GM18499 (cell line): ENCODE results near the gene C19orf81.
"Not testable (repeated sequence)": the region's sequence is repeated elsewhere in the genome, so short reads cannot be mapped to it uniquely, and the experiment has no call there.

Experiments
- ATAC-seq: cut with Tn5 transposase; IDR thresholded peaks from one replicate; pipeline ENCODE4 v1.9.1; 2021; ENCODE audit warnings: moderate number of reproducible peaks; ENCODE audit not compliant: insufficient read depth, unreplicated experiment

The C19orf81 gene

DNA sequence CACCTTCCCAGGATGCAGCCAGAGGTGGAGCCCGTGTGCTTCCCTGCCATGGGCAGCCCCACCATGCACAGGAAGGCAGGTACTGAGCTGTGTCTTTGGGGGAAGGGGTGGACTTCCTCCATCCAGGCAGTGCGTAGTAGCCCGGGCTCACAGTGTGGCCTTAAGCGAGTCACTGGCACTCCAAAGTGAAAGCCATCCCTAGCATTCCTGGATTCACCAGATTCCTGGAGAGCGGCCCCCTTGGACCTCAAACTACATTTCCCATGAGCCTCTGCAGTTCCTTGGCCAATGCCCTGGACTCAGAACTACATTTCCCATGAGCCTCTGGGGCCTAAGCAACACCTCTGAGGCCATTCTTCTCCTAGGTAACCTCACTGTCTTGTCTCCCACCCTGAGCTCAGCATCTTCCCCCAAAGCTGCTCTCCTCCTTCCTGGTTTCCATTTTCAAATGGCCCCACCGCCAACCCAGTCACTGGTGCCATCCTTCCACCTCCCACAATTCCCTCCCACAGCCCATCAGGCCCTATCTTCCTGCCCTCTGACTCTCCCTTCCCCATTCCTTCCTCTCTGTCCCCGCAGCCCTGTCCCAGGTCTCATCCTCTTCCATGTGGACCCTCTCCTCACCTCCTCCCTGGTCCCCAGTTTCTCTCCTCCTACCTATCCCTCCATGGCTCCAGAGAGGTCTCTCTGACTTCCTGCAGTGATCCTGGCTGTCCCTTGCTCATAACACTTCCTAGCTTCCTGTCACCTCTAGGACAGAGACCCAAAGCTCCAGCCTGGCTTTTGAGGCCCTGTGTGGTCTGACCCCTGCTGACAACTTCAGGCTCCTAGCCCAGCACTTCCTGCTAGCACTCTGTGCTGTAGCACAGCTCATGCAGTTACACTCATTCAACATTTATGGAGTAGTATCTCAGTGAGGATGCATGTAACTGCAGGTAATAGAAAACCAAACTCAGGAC lies at the start of gene C19orf81:
C19orf81 (plus strand) TSS at position 13 of the 959 bp plus-strand sequence; CDS start at position 13, 0 bp downstream.
- ATAC-seq = no peak

DNA sequence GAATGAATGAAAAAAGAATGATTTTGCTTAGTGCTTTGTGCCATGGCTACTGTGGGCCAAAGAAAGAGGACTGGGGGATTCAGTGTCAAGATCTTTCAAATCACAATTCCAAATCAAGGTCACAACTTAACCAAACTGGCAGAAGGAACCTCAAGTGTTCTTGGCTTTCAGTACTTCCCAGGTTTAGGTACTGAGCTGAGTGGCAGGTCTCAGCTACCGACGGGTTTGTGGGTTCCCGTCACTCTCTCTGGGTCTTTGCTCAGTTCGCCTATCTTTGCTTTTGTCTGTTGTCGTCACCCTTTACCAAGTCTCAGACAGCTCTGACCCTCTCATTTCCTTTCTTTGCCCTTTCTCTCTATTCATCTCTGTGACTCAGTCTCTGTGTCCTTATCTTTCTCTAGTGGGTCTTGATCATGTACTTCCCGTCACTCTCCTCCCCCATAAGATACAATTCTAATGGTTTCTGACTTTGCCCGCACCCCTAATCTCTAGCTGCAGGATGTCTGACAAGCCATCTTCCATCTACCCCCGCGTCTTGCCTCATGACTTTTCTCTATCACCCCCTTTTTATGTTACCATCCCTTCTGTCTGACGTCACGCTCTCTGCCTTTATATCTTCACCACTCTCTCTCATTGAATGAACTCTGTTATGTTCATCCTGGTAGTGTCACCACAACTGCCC lies 47.7 kb upstream of the C19orf81 start:
- no peak for ATAC-seq

DNA sequence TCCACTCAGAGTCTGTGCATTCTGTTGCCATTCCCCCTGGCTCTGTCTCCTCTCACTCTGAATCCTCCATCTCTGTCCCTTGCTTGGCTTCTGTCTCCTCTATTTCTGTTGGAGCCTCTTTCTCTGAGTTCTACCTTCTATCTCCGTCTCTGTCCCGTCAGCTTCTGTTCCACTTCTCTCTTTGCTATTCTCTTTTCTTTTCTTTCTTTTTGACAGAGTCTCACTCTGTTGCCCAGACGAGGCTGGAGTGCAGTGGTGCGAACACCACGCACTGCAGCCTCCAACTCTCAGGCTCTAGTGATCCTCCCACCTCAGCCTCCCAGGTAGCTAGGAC lies 47.2 kb upstream of the C19orf81 start:
- ATAC-seq = no peak

DNA sequence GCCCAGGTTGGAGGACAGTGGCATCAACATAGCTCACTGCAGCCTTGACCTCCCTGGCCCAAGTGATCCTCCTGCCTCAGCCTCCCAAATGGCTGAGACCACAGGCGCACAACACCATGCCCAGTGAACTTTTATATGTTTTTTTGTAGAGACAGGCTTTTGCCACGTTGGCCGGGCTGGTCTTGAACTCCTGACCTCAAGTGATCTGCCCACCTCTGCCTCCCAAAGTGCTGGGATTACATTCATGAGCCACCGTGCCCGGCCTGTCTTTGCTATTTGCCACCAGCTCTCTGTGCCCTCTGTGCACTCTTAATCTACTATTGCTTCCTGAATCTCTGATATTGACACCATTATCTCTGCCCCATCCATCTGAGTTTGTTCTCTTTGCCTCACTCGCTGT lies 46.7 kb upstream of the C19orf81 start:
- ATAC-seq = no peak

DNA sequence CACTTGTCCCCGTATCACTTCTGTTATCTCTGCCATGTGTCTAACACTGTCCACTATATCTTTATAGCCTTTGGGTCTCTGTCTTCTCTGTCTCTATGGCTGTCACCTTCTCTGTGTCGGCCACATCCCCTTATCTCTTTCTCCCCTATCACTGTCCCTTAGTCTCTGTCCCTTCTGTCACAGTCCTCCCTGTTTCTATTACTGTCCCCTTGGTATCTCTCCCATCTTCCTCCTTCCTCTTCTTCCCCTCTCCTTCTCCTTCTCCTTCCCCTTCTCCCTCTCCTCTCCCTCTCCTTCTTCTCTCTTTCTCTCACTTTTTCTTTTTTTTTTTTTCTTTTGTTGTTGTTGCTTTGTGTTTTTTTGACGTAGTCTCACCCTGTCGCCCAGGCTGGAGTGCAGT lies 46.3 kb upstream of the C19orf81 start:
- ATAC-seq = no peak

DNA sequence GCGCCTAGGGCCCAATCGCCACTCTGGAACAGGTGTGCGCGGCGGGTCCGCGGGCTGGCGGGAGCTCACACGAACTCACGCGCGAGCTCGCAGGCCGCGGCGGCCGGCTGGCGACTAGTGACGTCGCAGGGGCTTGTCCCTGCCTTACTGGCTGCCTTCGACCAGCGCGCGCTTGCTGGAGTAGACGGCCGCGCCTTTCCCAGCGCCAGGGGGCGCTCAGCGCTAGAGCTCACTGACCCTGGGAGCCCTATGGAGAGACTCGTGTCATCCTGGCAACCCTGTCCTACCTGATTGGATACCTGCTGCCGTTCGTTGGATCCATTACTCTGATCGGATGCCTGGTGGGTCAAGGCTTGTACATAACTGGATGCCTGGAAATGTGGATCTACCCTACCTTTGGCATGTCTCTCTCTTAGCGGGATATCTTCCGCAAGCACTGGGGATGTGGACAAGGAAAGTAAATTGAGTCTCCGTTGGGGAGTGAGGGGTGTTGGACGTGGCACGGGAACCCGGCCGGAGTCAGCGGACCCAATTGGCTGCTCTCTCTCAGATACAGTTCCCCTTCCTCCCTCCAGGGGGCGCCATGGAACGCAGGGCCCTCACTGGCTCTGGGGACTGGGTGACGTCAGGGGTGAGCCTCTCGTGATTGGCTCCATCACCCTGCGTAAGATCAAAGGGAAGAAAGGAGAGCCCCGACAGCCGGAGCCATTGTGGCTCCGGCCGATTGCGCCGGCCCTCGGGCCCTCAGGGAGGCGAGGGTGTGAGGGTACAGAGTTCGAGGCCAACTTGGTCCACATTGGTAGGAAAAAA lies 44.8 kb upstream of the C19orf81 start:
- ATAC-seq = not testable (repeated sequence)

DNA sequence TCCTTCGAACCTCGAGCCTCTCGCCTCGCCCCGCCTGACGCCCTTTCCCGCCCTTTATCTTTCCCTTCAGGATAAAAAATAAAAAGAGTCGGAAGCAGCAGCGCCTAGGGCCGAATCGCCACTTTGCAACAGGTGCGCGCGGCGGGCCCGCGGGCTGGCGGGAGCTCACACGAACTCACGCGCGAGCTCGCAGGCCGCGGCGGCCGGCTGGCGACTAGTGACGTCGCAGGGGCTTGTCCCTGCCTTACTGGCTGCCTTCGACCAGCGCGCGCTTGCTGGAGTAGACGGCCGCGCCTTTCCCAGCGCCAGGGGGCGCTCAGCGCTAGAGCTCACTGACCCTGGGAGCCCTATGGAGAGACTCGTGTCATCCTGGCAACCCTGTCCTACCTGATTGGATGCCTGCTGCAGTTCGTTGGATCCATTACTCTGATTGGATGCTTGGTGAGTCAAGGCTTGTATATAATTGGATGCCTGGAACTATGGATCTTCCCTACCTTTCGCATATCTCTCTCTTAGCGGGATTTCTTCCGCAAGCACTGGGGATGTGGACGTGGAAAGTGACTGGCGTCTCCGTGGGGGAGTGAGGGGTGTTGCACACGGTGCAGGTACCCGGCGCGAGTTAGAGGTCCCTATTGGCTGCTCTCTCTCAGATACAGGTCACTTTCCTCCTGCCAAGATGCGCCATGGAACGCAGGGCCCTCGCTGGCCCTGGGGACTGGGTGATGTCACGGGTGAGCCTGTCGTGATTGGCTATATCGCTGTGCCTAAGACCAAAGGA lies 43.0 kb upstream of the C19orf81 start:
- ATAC-seq = not testable (repeated sequence)

DNA sequence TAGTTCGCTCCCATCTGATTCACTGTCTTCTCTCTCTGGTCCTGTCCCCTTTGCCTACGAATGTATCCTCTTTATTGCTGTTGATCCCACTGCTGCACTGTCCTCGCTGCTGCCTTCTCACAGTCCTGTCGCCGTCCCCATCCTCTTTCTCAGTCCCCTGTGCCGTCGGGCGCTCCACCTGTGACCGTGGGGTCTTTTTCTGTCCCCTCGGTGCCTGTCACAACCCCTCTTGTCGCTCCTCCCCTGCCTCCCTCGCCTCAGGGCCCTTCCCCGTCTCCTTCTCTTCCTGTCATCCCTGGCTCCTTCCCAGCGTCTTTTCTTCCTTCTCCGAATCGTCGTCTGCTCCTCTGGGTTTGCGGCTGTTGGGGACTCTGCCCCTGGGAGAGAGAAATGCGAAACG lies 41.9 kb upstream of the C19orf81 start:
- ATAC-seq = no peak

DNA sequence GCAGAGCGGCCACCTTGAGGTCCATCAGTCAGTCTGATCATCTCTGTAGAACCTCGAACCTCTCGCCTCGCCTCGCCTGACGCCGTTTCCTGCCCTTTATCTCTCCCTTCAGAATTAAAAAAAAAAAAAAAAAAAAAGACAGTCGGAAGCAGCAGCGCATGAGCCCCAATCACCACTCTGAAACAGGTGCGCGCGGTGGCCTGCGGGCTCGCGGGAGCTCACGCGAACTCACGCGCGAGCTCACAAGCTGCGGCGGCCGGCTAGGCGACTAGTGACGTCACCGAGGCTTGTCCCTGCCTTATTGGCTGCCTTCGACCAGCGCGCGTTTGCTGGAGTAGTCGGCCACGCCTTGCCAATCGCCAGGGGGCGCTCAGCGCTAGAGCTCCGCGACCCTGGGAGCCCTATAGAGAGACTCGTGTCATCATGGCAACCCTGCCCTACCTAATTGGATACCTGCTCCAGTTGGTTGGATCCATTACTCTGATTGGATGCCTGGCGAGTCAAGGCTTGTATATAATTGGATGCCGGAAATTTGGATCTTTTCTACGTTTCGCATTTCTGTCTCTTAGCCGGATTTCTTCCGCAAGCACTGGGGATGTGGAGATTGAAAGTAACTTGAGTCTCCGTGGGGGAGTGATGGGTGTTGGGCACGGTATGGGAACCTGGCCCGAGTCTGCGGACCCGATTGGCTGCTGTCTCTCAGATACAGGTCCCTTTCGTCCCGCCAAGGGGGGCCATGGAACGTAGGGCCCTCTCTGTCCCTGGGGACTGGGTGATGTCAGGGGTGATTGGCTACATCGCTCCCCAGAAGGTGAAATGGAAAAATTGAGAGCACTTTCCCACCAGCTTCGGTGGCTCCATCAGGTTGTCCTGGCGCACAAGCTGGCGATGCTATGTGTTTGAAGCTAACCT lies 41.1 kb upstream of the C19orf81 start:
- ATAC-seq = no peak

DNA sequence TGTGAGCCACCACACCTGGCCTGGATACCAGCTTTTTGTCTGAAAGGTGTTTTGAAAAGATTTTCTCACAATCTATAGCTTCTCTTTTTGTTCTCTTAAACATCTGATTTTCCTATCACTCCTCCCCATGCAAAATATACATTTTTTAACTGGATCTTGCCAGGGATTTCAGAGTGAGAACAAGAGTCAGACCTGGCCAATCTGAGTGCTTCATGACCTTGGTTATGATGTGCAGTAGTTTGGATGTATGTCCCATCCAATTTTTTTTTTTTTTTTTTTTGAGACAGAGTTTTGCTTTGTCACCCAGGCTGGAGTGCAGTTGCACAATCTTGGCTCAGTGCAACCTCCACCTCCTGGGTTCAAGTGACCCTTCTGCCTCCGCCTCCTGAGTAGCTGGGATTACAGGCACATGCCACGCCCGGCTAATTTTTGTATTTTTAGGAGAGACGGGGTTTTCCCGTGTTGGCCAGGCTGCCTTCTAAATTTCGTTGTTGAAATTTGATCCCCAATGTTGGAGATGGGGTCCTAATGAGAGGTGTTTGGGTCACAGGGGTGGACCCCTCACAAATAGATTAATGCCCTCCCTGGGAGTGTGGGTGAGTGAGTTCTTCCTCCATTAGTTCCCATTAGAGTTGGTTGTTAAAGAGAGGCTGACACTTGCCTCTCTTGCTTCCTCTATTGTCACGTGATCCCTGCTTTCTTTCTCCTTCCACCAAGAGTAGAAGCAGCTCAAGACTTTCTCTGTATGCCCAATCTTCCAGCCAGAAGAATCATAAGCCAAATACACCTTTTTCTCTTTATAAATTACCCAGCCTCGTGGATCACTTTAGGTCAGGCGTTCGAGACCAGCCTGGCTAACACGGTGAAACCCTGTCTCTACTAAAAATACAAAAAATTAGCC lies 36.5 kb upstream of the C19orf81 start:
- not testable (repeated sequence) for ATAC-seq

DNA sequence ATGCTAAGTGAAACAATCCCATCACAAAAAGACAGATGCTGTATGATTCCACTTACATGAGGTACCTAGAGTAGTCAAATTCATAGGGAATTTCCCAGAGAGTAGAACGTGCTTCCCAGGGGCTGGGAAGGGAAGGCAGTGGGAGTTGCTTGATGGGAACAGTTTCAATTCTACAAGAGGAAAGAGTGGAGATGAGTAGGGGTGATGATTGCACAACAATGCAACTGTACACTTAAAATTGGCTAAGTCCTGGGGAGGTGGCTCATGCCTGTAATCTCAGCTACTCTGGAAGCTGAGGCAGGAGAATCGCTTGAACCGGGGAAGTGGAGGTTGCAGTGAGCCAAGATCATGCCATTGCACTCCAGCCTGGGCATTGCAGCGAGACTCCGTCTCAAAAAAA lies 30.9 kb upstream of the C19orf81 start:
- ATAC-seq = not testable (repeated sequence)

DNA sequence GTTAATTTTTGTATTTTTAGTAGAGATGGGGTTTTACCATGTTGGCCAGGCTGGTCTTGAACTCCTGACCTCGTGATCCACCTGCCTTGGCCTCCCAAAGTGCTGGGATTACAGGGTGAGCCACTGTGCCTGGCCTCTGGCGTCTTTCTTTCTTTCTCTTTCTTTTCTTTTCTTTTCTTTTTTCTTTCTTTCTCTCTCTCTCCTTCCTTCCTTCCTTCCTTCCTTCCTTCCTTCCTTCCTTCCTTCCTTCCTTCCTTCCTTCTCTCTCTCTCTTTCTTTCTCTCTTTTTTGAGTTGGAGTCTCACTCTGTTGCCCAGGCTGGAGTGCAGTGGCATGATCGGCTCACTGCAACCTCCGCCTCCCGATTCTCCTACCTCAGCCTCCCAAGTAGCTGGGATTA lies 30.1 kb upstream of the C19orf81 start:
- ATAC-seq = not testable (repeated sequence)

DNA sequence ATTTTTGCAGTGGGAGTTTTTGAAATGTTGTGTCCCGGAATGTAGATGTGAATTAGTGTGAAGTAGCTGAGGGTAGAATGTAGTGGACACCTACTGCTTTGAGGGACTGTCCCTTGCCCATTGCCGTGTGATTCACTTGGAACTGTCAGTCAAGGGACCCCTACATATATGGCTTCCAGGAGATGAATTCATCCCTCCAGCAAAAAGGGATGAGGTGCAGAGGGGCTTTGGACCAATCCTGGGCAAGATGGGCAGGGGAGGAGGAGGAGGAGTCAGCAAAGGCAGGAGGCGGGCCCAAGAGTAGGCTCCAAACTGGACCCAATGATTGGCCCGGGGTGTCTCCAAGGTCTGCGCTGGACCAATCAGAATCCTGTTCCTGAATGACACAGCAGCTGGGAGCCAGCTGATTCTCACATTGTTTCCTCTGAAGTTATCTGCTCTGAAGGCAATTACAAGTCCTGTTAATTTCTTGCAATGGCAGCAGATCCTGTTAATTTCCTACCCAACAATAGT lies 28.8 kb upstream of the C19orf81 start:
- not testable (repeated sequence) for ATAC-seq

DNA sequence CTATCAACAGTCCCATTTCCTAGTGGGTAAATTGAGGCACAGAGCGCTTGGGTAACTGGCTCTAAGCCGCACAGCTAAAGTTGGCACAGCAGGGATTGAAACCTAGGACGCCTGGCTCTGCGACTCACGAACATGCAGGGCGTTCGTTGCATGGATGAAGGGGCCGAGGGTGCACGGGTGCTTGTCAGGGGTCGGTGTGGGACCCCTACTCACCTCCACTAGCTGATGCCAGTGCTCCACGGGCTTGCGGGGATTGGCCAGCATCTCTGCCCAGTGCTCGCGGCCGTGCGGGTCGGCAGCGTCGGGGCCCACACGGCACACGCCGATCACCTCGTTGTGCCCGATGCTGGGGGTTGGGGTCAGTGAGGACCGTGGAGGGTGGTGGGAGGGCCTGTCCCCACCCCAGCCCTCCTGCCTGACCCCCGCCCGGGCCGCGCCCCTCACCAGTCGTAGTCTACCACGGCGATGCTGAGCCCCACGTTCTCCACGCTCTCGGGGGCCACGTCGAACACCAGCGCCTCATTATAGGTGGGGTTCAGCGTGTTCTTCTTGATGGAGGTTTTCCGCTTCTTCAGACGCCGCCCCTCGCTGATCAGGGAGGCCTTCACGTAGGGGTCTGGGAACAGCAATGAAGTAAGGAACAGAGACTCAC lies 24.2 kb upstream of the C19orf81 start:
- ATAC-seq = no peak

DNA sequence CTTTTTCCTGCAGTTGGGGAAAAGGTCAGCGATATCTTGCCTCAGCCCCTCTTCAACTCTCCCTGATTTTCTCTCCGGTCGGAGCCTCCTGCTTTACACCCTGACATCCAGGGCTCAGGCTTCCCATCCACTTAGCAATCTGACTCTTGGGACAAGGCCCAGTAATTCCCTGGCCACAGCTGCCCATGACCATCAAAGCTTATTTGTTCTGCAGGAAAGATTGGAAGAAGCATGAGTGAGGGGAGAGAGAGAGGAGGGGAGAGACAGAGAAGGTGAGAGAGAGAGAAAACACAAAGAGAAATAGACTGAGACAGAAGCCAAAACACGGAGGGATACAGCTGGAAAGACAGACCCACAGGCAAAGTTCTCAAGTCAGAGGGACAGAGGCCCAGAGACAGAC lies 23.2 kb upstream of the C19orf81 start:
- ATAC-seq = no peak

DNA sequence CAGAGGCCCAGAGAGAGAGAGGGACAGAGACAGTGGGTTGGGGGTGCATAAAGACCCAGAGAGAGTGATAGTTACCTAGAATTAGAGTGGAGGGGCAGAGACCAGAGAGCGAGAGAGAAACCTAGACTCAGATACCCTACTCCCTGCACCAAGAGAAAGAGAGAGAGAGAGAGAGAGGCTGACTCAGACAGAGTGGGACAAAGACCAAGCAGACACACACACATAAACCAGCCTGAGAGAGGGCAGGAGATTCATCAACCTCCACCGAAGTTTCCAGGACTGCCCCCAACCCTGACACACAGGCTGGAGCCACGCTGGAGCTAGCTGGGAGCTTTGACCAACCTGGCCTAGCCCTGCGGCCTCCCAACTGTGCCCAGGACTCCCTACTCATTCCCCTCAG lies 22.4 kb upstream of the C19orf81 start:
- no peak for ATAC-seq

DNA sequence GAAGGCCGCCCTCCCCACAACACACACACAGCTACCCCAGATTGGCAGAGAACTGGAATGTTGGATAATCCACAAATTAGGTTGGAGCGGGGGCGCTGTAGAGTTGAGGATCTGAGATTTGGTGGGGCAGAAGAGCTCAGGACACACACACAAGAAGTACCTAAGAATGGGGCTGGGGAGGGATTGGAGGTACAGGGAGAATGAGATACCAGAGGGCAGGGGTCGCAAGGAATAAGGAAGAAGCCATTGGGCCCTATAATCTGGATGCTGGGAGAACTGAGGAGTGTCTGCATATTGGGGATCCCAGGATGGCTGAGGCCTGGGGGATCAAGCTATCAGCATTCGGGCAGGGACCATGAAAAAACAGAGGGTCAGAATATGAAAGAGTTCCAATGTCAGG lies 21.1 kb upstream of the C19orf81 start:
- no peak for ATAC-seq
